ENCODE measurements around the gene NRG3.

GRCh38 chr10:81875467-81876252 lies 666 bp downstream of the NRG3 start:
- no peak for TF ChIP-seq POLR2A (IDR thresholded peaks at IDR 0.05)
- no peak for TF ChIP-seq CTCF (IDR thresholded peaks at IDR 0.05)
- no peak for TF ChIP-seq POLR2AphosphoS5 (IDR thresholded peaks at IDR 0.05)

Data from prostate gland (tissue), 2 donors.